ENCODE data around the gene DPP10. TPM values are rescaled to one million over a fixed set of nuclear protein-coding genes. Genes with fewer than 3 reads are reported as not detected.

DPP10 gene
- total and polyA plus RNA-seq, 4 donors = 0.04 to 4.1 (median 0.48) TPM

DNA sequence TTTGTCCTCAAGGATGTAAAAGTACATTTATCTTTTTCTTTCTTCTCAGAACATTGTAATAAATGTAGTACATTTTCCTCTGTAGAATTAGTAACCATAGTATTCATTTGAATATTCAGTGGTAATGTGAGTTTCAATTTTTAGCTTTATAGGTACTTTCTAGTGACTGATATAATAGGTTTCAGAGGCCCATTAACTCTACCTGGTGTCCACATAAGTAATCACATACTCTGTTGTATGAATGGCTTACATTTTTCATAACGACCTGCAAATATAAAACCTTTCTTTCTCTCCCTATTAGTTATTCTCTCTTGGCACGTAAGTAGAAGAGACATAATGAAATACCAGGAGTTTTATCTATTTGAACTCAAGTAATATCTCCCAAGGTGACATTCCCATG lies 1017.6 kb downstream of the DPP10 start (continued):
- TF ChIP-seq, protein P1, sequence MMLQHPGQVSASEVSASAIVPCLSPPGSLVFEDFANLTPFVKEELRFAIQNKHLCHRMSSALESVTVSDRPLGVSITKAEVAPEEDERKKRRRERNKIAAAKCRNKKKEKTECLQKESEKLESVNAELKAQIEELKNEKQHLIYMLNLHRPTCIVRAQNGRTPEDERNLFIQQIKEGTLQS (IDR thresholded peaks at IDR 0.05) = no peak
- TF ChIP-seq NR2F2 (IDR thresholded peaks at IDR 0.05) = no peak

DNA sequence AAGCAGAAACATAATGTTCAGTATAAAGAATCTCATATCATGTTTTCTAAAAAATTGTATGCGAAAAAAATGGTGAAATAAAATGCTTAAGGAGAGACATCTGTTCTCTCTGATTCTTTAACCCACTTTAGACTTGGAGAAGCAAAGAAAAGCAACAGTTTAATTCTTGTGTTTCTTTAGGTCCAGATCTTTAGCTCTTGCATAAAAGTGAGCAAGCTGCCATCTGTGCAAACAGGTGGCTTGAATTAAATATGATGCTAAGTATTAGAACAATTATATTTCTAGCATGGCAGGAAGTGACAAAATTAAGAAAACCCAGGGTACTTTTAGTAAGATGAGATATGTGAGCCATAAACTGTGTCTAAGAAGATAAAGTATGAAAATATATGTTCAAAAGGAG lies 1038.3 kb downstream of the DPP10 start:
- no peak overlapping the region for H3K4me3 ChIP-seq (ENCODE audit: low read depth in 1 of 3, low read length in 3 of 3)
- no peak for DNase-seq (ENCODE audit: low spot score)
- no peak overlapping the region for H3K9ac ChIP-seq (ENCODE audit: low read depth in 1 of 2, low read length in 2 of 2)
- no peaks in the 10 kb centered on the region for H3K36me3 ChIP-seq (ENCODE audit: control insufficient read depth in 4 of 4, insufficient read depth in 3 of 4, low read depth in 1 of 4, low read length in 3 of 4)
- no peak overlapping the region for H3K27ac ChIP-seq (ENCODE audit: low read depth in 1 of 2, low read length in 2 of 2)
- 76% methylated on average over 1 of the region's 1 CpG for WGBS
- H3K9me3 ChIP-seq (ENCODE audit: control insufficient read depth in 4 of 4, low read length in 3 of 4) = no peaks in the 10 kb centered on the region
- no peaks in the 10 kb centered on the region for H3K27me3 ChIP-seq (ENCODE audit: control insufficient read depth in 4 of 4, insufficient read depth in 4 of 4, low read length in 3 of 4)
- no peaks in the 10 kb centered on the region for H3K4me1 ChIP-seq (ENCODE audit: control insufficient read depth in 4 of 4, insufficient read depth in 4 of 4, low read length in 3 of 4)
- TF ChIP-seq RXRA (IDR thresholded peaks at IDR 0.05) = no peak
- no peak for TF ChIP-seq TAF1 (conservative IDR thresholded peaks at IDR 0.05)
- TF ChIP-seq REST (IDR thresholded peaks at IDR 0.05) = no peak
- no peak for TF ChIP-seq YY1 (IDR thresholded peaks at IDR 0.05)
- no peak for TF ChIP-seq HNF4A (conservative IDR thresholded peaks at IDR 0.05)
- no peak for TF ChIP-seq NR2F2 (IDR thresholded peaks at IDR 0.05)
- no peak for TF ChIP-seq EGR1 (IDR thresholded peaks at IDR 0.05; ENCODE audit: low read depth in 2 of 2)
- no peak for TF ChIP-seq FOXA2 (IDR thresholded peaks at IDR 0.05)
- TF ChIP-seq GABPA (IDR thresholded peaks at IDR 0.05 in 1 of 2, conservative IDR thresholded peaks at IDR 0.05 in 1 of 2) = no peak
- no peak for TF ChIP-seq RAD21 (IDR thresholded peaks at IDR 0.05)
- TF ChIP-seq HNF4G (IDR thresholded peaks at IDR 0.05) = no peak
- TF ChIP-seq, protein P2, sequence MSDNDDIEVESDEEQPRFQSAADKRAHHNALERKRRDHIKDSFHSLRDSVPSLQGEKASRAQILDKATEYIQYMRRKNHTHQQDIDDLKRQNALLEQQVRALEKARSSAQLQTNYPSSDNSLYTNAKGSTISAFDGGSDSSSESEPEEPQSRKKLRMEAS (IDR thresholded peaks at IDR 0.05) = no peak
- no peak for TF ChIP-seq ZBTB33 (IDR thresholded peaks at IDR 0.05)
- no peak for TF ChIP-seq CTCF (IDR thresholded peaks at IDR 0.05; ENCODE audit: low read depth, low read length, missing input control)
- no peak for TF ChIP-seq SP1 (IDR thresholded peaks at IDR 0.05)
- TF ChIP-seq, protein P1 (IDR thresholded peaks at IDR 0.05) = no peak
- TF ChIP-seq FOXA1 (IDR thresholded peaks at IDR 0.05) = no peak
- TF ChIP-seq JUND (IDR thresholded peaks at IDR 0.05) = no peak

All from liver (tissue), 9 donors.